HL-60 (cell line): ENCODE results near the gene AIFM1.
A peak's percentile ranks its signal among the peaks of the same experiment; 100 is the strongest.

Experiments used
- DNase-seq, 2 experiments: peaks; one replicate each; pipeline ENCODE4 v3.0.0-alpha.2; 2010 to 2020; ENCODE audit warnings: low read depth in 1 of 2, low spot score in 1 of 2
- H3K27ac ChIP-seq: fragments of 250-450 bp; sonication (Bioruptor Pico); replicated peaks from 2 replicates; pipeline ENCODE4 v1.5.1; 2020; ENCODE audit warnings: mild to moderate bottlenecking, moderate library complexity
- H3K27me3 ChIP-seq: fragments of 250-450 bp; sonication (Bioruptor Pico); 2 replicates; pipeline ENCODE4 v1.5.1; 2021; ENCODE audit warnings: mild to moderate bottlenecking, moderate library complexity; ENCODE audit not compliant: insufficient read depth, poor library complexity, severe bottlenecking
- H3K4me3 ChIP-seq: replicated peaks from 2 replicates; pipeline ENCODE4 v1.5.1; 2011; ENCODE audit warnings: mild to moderate bottlenecking, control low read depth, low read length; ENCODE audit not compliant: insufficient read depth
- GABPA ChIP-seq: IDR thresholded peaks from 2 replicates; pipeline ENCODE4 v1.6.1; 2012; ENCODE audit warnings: low read depth
- POLR2AphosphoS5 ChIP-seq: IDR thresholded peaks from 2 replicates; pipeline ENCODE4 v1.6.1; 2012; ENCODE audit warnings: low read depth
- SPI1 ChIP-seq: IDR thresholded peaks from 2 replicates; pipeline ENCODE4 v1.6.1; 2012; ENCODE audit warnings: low read depth, mild to moderate bottlenecking, borderline replicate concordance
- TF ChIP-seq, protein P1 (sequence below): IDR thresholded peaks from 2 replicates; pipeline ENCODE4 v1.6.1; 2012; ENCODE audit warnings: low read depth; ENCODE audit not compliant: insufficient replicate concordance
- TF ChIP-seq, protein P2 (sequence below): IDR thresholded peaks from one replicate; pipeline ENCODE4 v1.5.1; 2011; ENCODE audit warnings: low read length, control low read depth, inconsistent platforms; ENCODE audit not compliant: insufficient read depth

Gene AIFM1

DNA sequence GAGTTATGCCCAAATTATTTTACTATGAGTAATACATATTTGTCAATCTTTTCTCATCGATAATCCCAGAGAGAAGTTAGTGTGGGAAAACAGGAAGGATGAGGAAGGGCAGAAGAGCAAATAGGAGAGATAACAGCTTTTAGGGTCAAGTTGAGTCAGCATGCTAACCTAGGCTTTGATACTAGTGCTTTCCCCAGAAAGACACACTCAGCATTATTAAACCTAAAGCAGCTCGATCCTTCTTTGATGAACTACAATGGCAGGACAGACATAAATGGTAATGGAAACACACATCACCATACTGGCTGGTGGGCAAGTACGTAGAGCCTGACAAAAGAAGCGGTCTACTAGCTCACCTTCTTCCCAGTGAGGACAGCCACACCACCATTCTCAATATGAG, 20.5 kb downstream of the AIFM1 start:
- H3K27me3 ChIP-seq: no peaks in the 10 kb centered on the region
- no peak overlapping the region for H3K4me3 ChIP-seq
- DNase-seq: no peak
- H3K27ac ChIP-seq: no peak overlapping the region
- TF ChIP-seq, protein P1, sequence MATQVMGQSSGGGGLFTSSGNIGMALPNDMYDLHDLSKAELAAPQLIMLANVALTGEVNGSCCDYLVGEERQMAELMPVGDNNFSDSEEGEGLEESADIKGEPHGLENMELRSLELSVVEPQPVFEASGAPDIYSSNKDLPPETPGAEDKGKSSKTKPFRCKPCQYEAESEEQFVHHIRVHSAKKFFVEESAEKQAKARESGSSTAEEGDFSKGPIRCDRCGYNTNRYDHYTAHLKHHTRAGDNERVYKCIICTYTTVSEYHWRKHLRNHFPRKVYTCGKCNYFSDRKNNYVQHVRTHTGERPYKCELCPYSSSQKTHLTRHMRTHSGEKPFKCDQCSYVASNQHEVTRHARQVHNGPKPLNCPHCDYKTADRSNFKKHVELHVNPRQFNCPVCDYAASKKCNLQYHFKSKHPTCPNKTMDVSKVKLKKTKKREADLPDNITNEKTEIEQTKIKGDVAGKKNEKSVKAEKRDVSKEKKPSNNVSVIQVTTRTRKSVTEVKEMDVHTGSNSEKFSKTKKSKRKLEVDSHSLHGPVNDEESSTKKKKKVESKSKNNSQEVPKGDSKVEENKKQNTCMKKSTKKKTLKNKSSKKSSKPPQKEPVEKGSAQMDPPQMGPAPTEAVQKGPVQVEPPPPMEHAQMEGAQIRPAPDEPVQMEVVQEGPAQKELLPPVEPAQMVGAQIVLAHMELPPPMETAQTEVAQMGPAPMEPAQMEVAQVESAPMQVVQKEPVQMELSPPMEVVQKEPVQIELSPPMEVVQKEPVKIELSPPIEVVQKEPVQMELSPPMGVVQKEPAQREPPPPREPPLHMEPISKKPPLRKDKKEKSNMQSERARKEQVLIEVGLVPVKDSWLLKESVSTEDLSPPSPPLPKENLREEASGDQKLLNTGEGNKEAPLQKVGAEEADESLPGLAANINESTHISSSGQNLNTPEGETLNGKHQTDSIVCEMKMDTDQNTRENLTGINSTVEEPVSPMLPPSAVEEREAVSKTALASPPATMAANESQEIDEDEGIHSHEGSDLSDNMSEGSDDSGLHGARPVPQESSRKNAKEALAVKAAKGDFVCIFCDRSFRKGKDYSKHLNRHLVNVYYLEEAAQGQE: no peak
- TF ChIP-seq POLR2AphosphoS5 (no peak), GABPA (no peak), SPI1 (no peak)
- TF ChIP-seq, protein P2, sequence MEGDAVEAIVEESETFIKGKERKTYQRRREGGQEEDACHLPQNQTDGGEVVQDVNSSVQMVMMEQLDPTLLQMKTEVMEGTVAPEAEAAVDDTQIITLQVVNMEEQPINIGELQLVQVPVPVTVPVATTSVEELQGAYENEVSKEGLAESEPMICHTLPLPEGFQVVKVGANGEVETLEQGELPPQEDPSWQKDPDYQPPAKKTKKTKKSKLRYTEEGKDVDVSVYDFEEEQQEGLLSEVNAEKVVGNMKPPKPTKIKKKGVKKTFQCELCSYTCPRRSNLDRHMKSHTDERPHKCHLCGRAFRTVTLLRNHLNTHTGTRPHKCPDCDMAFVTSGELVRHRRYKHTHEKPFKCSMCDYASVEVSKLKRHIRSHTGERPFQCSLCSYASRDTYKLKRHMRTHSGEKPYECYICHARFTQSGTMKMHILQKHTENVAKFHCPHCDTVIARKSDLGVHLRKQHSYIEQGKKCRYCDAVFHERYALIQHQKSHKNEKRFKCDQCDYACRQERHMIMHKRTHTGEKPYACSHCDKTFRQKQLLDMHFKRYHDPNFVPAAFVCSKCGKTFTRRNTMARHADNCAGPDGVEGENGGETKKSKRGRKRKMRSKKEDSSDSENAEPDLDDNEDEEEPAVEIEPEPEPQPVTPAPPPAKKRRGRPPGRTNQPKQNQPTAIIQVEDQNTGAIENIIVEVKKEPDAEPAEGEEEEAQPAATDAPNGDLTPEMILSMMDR: no peak

DNA sequence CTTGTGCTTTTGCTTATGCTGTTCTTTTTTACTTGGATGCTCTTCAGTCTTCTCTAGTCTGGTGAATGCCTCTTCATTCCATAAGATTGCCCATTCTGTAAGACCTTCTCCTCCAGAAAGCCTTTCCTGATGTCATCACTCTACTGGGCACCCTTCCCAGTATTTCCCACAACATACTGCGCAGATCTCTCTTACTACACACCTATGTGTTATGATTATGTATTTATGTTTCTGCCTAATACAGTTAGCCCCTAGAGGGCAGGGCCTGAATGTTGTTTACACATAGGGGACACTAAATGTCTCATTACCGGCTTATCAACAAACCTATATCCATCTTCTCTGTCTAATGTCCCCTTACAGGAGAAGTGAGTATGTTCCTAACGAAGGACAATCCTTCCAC, 21.1 kb downstream of the AIFM1 start:
- no peak overlapping the region for H3K27ac ChIP-seq
- TF ChIP-seq, protein P2: no peak
- TF ChIP-seq, protein P1: no peak
- TF ChIP-seq GABPA: no peak
- no peak for TF ChIP-seq SPI1
- no peak for TF ChIP-seq POLR2AphosphoS5
- no peak for DNase-seq
- H3K4me3 ChIP-seq: no peak overlapping the region
- no peaks in the 10 kb centered on the region for H3K27me3 ChIP-seq

DNA sequence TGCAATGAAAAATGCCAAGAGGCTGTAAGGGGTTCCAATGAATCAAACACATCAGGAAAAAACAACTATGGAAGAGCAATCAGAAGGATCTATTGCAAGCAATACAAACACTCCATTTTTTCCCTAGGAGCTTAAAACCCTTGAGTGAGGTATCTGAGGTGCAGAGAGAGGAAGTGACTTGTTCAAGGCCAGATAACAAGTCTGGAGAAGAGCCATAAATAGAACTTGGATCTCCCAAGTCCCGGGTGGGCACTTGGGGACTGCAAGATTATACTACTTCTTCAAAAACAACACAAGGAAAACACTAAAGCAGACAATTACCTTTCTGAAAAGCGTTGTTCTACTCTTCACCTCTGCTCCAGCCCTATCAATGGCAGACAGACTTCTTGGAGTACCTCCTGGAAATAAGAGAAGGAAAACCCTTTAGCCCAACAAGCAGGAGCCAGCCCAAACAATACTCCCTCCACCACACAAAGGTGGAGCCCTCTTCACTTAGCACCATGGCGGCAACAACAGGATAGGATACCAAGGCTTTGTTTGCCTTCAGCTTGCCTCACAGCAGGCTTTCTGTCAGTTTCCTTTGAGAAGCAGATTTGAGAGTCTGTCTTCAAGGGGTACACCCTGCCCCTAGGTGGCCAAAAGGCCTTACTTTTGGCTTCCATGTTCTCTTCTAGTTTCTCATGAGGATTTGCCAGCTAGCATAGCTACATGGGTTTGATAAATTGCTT, 26.0 kb downstream of the AIFM1 start:
- no peak overlapping the region for H3K4me3 ChIP-seq
- TF ChIP-seq, protein P2: no peak
- TF ChIP-seq, protein P1: no peak
- TF ChIP-seq SPI1: peak; percentile 40; the same call in 1 of the 2 replicates
- no peak for TF ChIP-seq POLR2AphosphoS5
- TF ChIP-seq GABPA: no peak
- no peak for DNase-seq
- H3K27ac ChIP-seq: no peak overlapping the region
- no peaks in the 10 kb centered on the region for H3K27me3 ChIP-seq
